ENCODE measurements around the gene FBLN1.

FBLN1 gene

GRCh38 chr22:45571089-45571488, 68.4 kb downstream of the FBLN1 start:
- no peak for DNase-seq

GRCh38 chr22:45572444-45572843, 69.8 kb downstream of the FBLN1 start:
- DNase-seq = no peak

- peak in 1 of 14 donors; percentile 4 for DNase-seq
These were observed 71.5 kb downstream of the FBLN1 start for GRCh38 chr22:45574069-45574703.

- no peak for DNase-seq
These were observed 72.5 kb downstream of the FBLN1 start for GRCh38 chr22:45575173-45575572.

GRCh38 chr22:45575607-45576272, 73.1 kb downstream of the FBLN1 start:
- no peak for DNase-seq

- DNase-seq = no peak
These were observed 73.6 kb downstream of the FBLN1 start for GRCh38 chr22:45576273-45576625.

GRCh38 chr22:45576730-45577464, 74.2 kb downstream of the FBLN1 start:
- DNase-seq = no peak

GRCh38 chr22:45577746-45578523, 75.3 kb downstream of the FBLN1 start:
- DNase-seq = peak in 13 of 14 donors; percentile 4 to 76 (median 28)

- no peak for DNase-seq
These were observed 76.0 kb downstream of the FBLN1 start for GRCh38 chr22:45578524-45579147.

GRCh38 chr22:45579306-45579705, 76.6 kb downstream of the FBLN1 start:
- no peak for DNase-seq

- DNase-seq = no peak
These were observed 77.4 kb downstream of the FBLN1 start for GRCh38 chr22:45579806-45580725.

- DNase-seq = no peak
These were observed 78.2 kb downstream of the FBLN1 start for GRCh38 chr22:45580726-45581381.

GRCh38 chr22:45581549-45582080, 78.9 kb downstream of the FBLN1 start:
- no peak for DNase-seq

GRCh38 chr22:45582236-45582954, 79.7 kb downstream of the FBLN1 start:
- no peak for DNase-seq

GRCh38 chr22:45582955-45583320, 80.3 kb downstream of the FBLN1 start:
- no peak for DNase-seq

- no peak for DNase-seq
These were observed 80.8 kb downstream of the FBLN1 start for GRCh38 chr22:45583504-45583903.

GRCh38 chr22:45584121-45584570, 81.5 kb downstream of the FBLN1 start:
- DNase-seq = no peak

- peak in 1 of 14 donors; percentile 6 for DNase-seq
These were observed 82.1 kb downstream of the FBLN1 start for GRCh38 chr22:45584621-45585436.

- no peak for DNase-seq
These were observed 82.7 kb downstream of the FBLN1 start for GRCh38 chr22:45585437-45585755.

Measured in C1 segment of cervical spinal cord (tissue), 14 donors.